ENCODE results near the gene EPHA2. TPM values are rescaled to one million over a fixed set of nuclear protein-coding genes. Genes with fewer than 3 reads are reported as not detected.
A peak's percentile ranks its signal among the peaks of the same experiment; 100 is the strongest.

EPHA2 gene
- total RNA-seq: 10 to 100 TPM; 25.2 to 25.9 TPM
- 1 to 10 TPM; 5.4 to 6.3 TPM for polyA plus RNA-seq
- long read RNA-seq, donor 1, partial matches to known transcripts: 33 of 43 reads
- long read RNA-seq, donor 1, other reads (novel, unspliced or antisense): 8 of 43 reads
- long read RNA-seq, donor 2, partial matches to known transcripts: 10 of 18 reads
- long read RNA-seq, donor 2, other reads (novel, unspliced or antisense): 6 of 18 reads

- ATAC-seq (ENCODE audit: low FRiP score): peak; percentile 67
- H3K27ac ChIP-seq (ENCODE audit: low read depth in 1 of 2, low read length in 2 of 2): peak within 1 kb of the TSS; percentile 12 to 38
- 3% methylated on average over 84 to 89 of the region's 89 CpGs for WGBS, 2 donors
- no peaks in the 10 kb centered on the region for H3K9me3 ChIP-seq (ENCODE audit: control insufficient read depth, low read length)
- H3K4me1 ChIP-seq (ENCODE audit: control insufficient read depth in 1 of 2, insufficient read depth in 2 of 2, low read length in 2 of 2): no peaks in the 10 kb centered on the region
- peak within 1 kb of the TSS; percentile 52 to 67 for H3K4me3 ChIP-seq (ENCODE audit: low read length in 2 of 2)
- no peaks in the 10 kb centered on the region for H3K36me3 ChIP-seq (ENCODE audit: control insufficient read depth in 1 of 2, insufficient read depth in 2 of 2, low read length in 1 of 2)
- peak; percentile 94 to 97 for DNase-seq
- no peaks in the 10 kb centered on the region for H3K27me3 ChIP-seq (ENCODE audit: control insufficient read depth in 1 of 2, insufficient read depth in 2 of 2, low read length in 1 of 2)
- intact Hi-C loops (cut with DNase I): loop anchor here in 1 of 2 donors (2.0 kb wide), 1 partner anchor 25 kb away; no protein-coding TSS in a partner anchor
Measured at GRCh38 chr1:16155537-16156410, at the start of gene EPHA2. Gene EPHA2 (minus strand): TSS chr1:16156069. CDS start chr1:16155932, 137 bp downstream.

- Histone ChIP-seq H3K27ac (ENCODE audit: low read depth in 1 of 2, low read length in 2 of 2) (no peak overlapping the region), H3K27me3 (ENCODE audit: control insufficient read depth in 1 of 2, insufficient read depth in 2 of 2, low read length in 1 of 2) (no peaks in the 10 kb centered on the region), H3K4me3 (ENCODE audit: low read length in 2 of 2) (no peak overlapping the region), H3K36me3 (ENCODE audit: control insufficient read depth in 1 of 2, insufficient read depth in 2 of 2, low read length in 1 of 2) (no peaks in the 10 kb centered on the region), H3K4me1 (ENCODE audit: control insufficient read depth in 1 of 2, insufficient read depth in 2 of 2, low read length in 2 of 2) (no peaks in the 10 kb centered on the region), H3K9me3 (ENCODE audit: control insufficient read depth, low read length) (no peaks in the 10 kb centered on the region)
- intact Hi-C loops (cut with DNase I): loop anchor here (5.0 kb wide), 2 partner anchors 37 to 157 kb away; no protein-coding TSS in a partner anchor
- 93 to 97% methylated on average over 11 of the region's 11 CpGs for WGBS, 2 donors
- ATAC-seq (ENCODE audit: low FRiP score) (no peak), DNase-seq (peak in 1 of 2 donors; percentile 44)
Measured at GRCh38 chr1:16205334-16205671, 49.4 kb upstream of the EPHA2 start.

- ATAC-seq (ENCODE audit: low FRiP score): no peak
- no peaks in the 10 kb centered on the region for H3K9me3 ChIP-seq (ENCODE audit: control insufficient read depth, low read length)
- no peak overlapping the region for H3K4me3 ChIP-seq (ENCODE audit: low read length in 2 of 2)
- no peaks in the 10 kb centered on the region for H3K36me3 ChIP-seq (ENCODE audit: control insufficient read depth in 1 of 2, insufficient read depth in 2 of 2, low read length in 1 of 2)
- no peak overlapping the region for H3K27ac ChIP-seq (ENCODE audit: low read depth in 1 of 2, low read length in 2 of 2)
- no peaks in the 10 kb centered on the region for H3K4me1 ChIP-seq (ENCODE audit: control insufficient read depth in 1 of 2, insufficient read depth in 2 of 2, low read length in 2 of 2)
- peak in 1 of 2 donors; percentile 46 for DNase-seq
- H3K27me3 ChIP-seq (ENCODE audit: control insufficient read depth in 1 of 2, insufficient read depth in 2 of 2, low read length in 1 of 2): no peaks in the 10 kb centered on the region
- WGBS, 2 donors: 84 to 88% methylated on average over 12 of the region's 12 CpGs
- intact Hi-C loops (cut with DNase I): loop anchor here (5.0 kb wide), 2 partner anchors 38 to 158 kb away; no protein-coding TSS in a partner anchor
Measured at GRCh38 chr1:16204634-16205333, 48.9 kb upstream of the EPHA2 start.

DNA sequence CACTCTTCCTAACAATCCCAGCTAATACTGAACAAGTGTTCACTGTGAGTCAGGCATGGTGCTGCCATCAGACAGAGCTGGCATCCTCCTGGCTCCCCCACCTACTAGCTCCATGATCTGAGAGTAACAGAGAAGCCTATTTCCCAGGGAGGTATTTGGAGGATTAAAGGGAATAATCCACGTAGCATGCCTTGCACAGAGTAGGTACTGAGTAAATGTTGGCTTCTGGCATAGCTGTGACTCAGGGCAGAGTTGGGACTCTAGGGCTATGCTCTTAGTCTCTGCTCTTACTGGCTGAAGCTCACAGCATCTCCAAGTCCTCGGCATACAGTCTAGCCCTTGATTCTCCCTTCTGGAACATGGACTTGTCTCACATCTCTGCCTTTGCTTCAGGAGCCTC is 48.3 kb upstream of the EPHA2 start:
- no peaks in the 10 kb centered on the region for H3K4me1 ChIP-seq (ENCODE audit: control insufficient read depth in 1 of 2, insufficient read depth in 2 of 2, low read length in 2 of 2)
- H3K9me3 ChIP-seq (ENCODE audit: control insufficient read depth, low read length): no peaks in the 10 kb centered on the region
- no peak overlapping the region for H3K27ac ChIP-seq (ENCODE audit: low read depth in 1 of 2, low read length in 2 of 2)
- intact Hi-C loops (cut with DNase I): no loop called here
- DNase-seq (no peak), ATAC-seq (ENCODE audit: low FRiP score) (no peak)
- H3K36me3 ChIP-seq (ENCODE audit: control insufficient read depth in 1 of 2, insufficient read depth in 2 of 2, low read length in 1 of 2): no peaks in the 10 kb centered on the region
- H3K4me3 ChIP-seq (ENCODE audit: low read length in 2 of 2): no peak overlapping the region
- 75 to 85% methylated on average over 2 of the region's 2 CpGs for WGBS, 2 donors
- no peaks in the 10 kb centered on the region for H3K27me3 ChIP-seq (ENCODE audit: control insufficient read depth in 1 of 2, insufficient read depth in 2 of 2, low read length in 1 of 2)

DNA sequence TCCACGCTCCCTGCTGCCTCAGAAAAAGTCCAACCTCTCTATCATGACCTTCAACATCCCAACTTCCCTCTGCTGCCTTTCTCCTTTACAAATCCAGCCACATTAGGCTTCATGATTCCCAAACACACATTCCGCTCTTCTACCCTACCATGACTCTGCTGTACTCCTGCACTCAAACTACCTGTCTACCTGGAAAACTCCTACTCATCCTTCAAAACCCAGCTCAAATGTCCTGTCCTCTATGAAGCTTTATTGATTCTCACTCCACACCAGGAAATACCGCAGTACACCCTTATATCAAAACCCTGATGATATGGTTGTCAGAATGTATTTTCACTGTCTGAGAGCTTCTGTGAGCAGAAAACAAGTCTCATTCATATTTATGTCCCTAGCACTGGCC is 47.7 kb upstream of the EPHA2 start:
- H3K27me3 ChIP-seq (ENCODE audit: control insufficient read depth in 1 of 2, insufficient read depth in 2 of 2, low read length in 1 of 2): no peaks in the 10 kb centered on the region
- no peak for DNase-seq
- no peak overlapping the region for H3K4me3 ChIP-seq (ENCODE audit: low read length in 2 of 2)
- no peak for ATAC-seq (ENCODE audit: low FRiP score)
- H3K4me1 ChIP-seq (ENCODE audit: control insufficient read depth in 1 of 2, insufficient read depth in 2 of 2, low read length in 2 of 2): no peaks in the 10 kb centered on the region
- intact Hi-C loops (cut with DNase I): no loop called here
- no peaks in the 10 kb centered on the region for H3K36me3 ChIP-seq (ENCODE audit: control insufficient read depth in 1 of 2, insufficient read depth in 2 of 2, low read length in 1 of 2)
- WGBS, 2 donors: 48 to 60% methylated on average over 3 of the region's 3 CpGs
- no peaks in the 10 kb centered on the region for H3K9me3 ChIP-seq (ENCODE audit: control insufficient read depth, low read length)
- H3K27ac ChIP-seq (ENCODE audit: low read depth in 1 of 2, low read length in 2 of 2): no peak overlapping the region

GRCh38 chr1:16202281-16203210 is 46.7 kb upstream of the EPHA2 start:
- intact Hi-C loops (cut with DNase I): no loop called here
- no peak overlapping the region for H3K27ac ChIP-seq (ENCODE audit: low read depth in 1 of 2, low read length in 2 of 2)
- no peaks in the 10 kb centered on the region for H3K4me1 ChIP-seq (ENCODE audit: control insufficient read depth in 1 of 2, insufficient read depth in 2 of 2, low read length in 2 of 2)
- ATAC-seq (ENCODE audit: low FRiP score) (no peak), DNase-seq (no peak)
- H3K27me3 ChIP-seq (ENCODE audit: control insufficient read depth in 1 of 2, insufficient read depth in 2 of 2, low read length in 1 of 2): no peaks in the 10 kb centered on the region
- H3K9me3 ChIP-seq (ENCODE audit: control insufficient read depth, low read length): no peaks in the 10 kb centered on the region
- no peaks in the 10 kb centered on the region for H3K36me3 ChIP-seq (ENCODE audit: control insufficient read depth in 1 of 2, insufficient read depth in 2 of 2, low read length in 1 of 2)
- H3K4me3 ChIP-seq (ENCODE audit: low read length in 2 of 2): no peak overlapping the region
- WGBS, 2 donors: 88 to 89% methylated on average over 21 to 24 of the region's 24 CpGs

GRCh38 chr1:16199700-16200099 is 43.8 kb upstream of the EPHA2 start:
- no peaks in the 10 kb centered on the region for H3K36me3 ChIP-seq (ENCODE audit: control insufficient read depth in 1 of 2, insufficient read depth in 2 of 2, low read length in 1 of 2)
- H3K27me3 ChIP-seq (ENCODE audit: control insufficient read depth in 1 of 2, insufficient read depth in 2 of 2, low read length in 1 of 2): no peaks in the 10 kb centered on the region
- no peaks in the 10 kb centered on the region for H3K4me1 ChIP-seq (ENCODE audit: control insufficient read depth in 1 of 2, insufficient read depth in 2 of 2, low read length in 2 of 2)
- H3K9me3 ChIP-seq (ENCODE audit: control insufficient read depth, low read length): no peaks in the 10 kb centered on the region
- H3K4me3 ChIP-seq (ENCODE audit: low read length in 2 of 2): no peak overlapping the region
- intact Hi-C loops (cut with DNase I): no loop called here
- WGBS, 2 donors: 86 to 90% methylated on average over 4 of the region's 4 CpGs
- H3K27ac ChIP-seq (ENCODE audit: low read depth in 1 of 2, low read length in 2 of 2): no peak overlapping the region
- ATAC-seq (ENCODE audit: low FRiP score) (no peak), DNase-seq (peak in 1 of 2 donors; percentile 18)

DNA sequence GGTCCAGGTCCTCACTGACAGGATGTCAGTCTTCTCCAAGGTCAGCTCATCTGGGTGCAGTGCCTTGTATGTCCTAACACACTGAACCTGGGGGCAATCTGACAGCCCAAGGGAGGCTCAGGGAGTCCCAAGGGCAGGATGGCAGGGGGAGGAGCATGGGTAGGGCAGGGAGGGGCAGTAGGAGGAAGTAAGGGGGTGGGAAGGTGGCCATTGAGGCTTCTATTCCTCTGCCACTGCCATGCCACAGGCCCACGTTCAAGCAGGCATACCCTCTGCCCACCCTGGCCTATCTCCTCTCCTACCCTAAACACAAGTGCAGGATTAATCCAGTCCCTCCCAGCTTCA is 43.3 kb upstream of the EPHA2 start:
- Histone ChIP-seq H3K9me3 (ENCODE audit: control insufficient read depth, low read length) (no peaks in the 10 kb centered on the region), H3K4me1 (ENCODE audit: control insufficient read depth in 1 of 2, insufficient read depth in 2 of 2, low read length in 2 of 2) (no peaks in the 10 kb centered on the region), H3K27me3 (ENCODE audit: control insufficient read depth in 1 of 2, insufficient read depth in 2 of 2, low read length in 1 of 2) (no peaks in the 10 kb centered on the region), H3K36me3 (ENCODE audit: control insufficient read depth in 1 of 2, insufficient read depth in 2 of 2, low read length in 1 of 2) (no peaks in the 10 kb centered on the region), H3K27ac (ENCODE audit: low read depth in 1 of 2, low read length in 2 of 2) (no peak overlapping the region), H3K4me3 (ENCODE audit: low read length in 2 of 2) (no peak overlapping the region)
- 52 to 57% methylated on average over 1 of the region's 1 CpG for WGBS, 2 donors
- intact Hi-C loops (cut with DNase I): no loop called here
- DNase-seq: peak in 1 of 2 donors; percentile 26
- ATAC-seq (ENCODE audit: low FRiP score): no peak
